SK-N-SH (cell line): ENCODE data around the gene CEP70.

ENCODE experiments used
- EZH2phosphoT487 ChIP-seq: fragments of 200-600 bp; sonication (generic); IDR thresholded peaks from 2 replicates; pipeline ENCODE4 v1.6.1; 2017; ENCODE audit warnings: low read depth, mixed run types, mild to moderate bottlenecking, antibody characterized with exemption, moderate library complexity, borderline replicate concordance
- GABPA ChIP-seq: IDR thresholded peaks from 2 replicates; pipeline ENCODE4 v1.4.0; 2012; ENCODE audit warnings: low read depth, mild to moderate bottlenecking
- RXRA ChIP-seq: IDR thresholded peaks from 2 replicates; pipeline ENCODE4 v1.4.0; 2012; ENCODE audit warnings: low read depth, mild to moderate bottlenecking, borderline replicate concordance
- TCF12 ChIP-seq: IDR thresholded peaks from 2 replicates; pipeline ENCODE4 v1.4.0; 2012

DNA sequence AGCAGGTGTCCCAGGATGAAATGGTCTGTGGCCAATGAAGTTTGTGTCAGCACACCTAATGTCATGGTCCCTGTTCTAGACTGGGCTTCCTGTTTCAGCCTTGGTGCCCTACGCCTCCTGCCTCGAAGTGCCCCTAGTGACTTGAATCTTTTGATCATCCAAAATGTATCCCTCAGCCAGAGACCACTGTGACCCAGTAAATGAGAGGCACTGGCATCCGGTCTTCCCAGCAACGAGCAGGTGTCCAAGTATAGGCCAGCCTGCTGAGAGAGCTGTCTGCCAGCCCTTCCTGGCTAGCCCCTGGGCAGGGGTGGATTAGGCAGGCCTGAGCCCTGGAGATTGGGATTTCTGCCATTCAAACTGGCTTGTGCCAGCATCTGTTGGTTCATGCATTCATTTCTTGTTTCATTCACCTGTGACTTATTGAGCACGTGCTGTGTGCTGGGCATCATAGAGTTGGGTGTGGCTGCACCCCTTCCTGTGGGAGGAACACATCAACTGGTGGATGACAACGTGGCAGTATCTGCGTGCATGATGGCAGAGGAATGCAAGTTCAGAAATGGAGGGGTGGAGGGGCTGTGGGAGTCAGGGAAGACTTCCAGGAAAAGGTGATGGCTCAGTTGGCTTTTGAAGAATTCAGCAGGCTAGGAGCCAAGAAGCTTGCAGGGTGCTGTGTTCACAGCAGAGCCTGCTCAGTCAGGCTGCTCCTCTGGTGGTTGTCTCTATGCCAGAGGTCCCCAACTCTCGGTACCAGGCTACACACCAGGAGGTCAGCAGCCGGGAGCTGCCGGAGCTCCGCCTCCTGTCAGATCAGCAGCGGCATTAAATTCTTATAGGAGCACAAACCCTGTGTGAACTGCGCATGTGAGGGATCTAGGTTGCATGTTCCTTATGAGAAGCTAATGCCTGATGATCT is 138.0 kb downstream of the CEP70 start:
- no peak for TF ChIP-seq EZH2phosphoT487
- TF ChIP-seq GABPA = no peak
- TF ChIP-seq RXRA = no peak
- no peak for TF ChIP-seq TCF12
